PFSK-1 (cell line): Measurements from ENCODE around the gene TMEM42.

Experiments
- POLR2AphosphoS5 ChIP-seq: IDR thresholded peaks from 2 replicates; pipeline ENCODE4 v1.6.1; 2012; ENCODE audit warnings: low read depth, mild to moderate bottlenecking, control low read depth, low read length, moderate library complexity
- REST ChIP-seq, 2 experiments: IDR thresholded peaks; 2 replicates each; pipeline versions ENCODE4 v1.6.1 to v1.8.0; 2011 to 2012; ENCODE audit warnings: low read depth in 2 of 2, low read length in 2 of 2, control low read depth in 1 of 2, inconsistent platforms in 1 of 2, mild to moderate bottlenecking in 1 of 2, moderate library complexity in 1 of 2; ENCODE audit not compliant: insufficient read depth in 1 of 2
- SIN3A ChIP-seq: IDR thresholded peaks from 2 replicates; pipeline ENCODE4 v1.6.1; 2012; ENCODE audit warnings: mild to moderate bottlenecking, low read length, moderate library complexity, borderline replicate concordance; ENCODE audit not compliant: insufficient read depth
- TAF1 ChIP-seq: IDR thresholded peaks from 2 replicates; pipeline ENCODE4 v1.6.1; 2012; ENCODE audit warnings: low read length, control low read depth, borderline replicate concordance; ENCODE audit not compliant: insufficient read depth

- TF ChIP-seq POLR2AphosphoS5: no peak
- no peak for TF ChIP-seq TAF1
- TF ChIP-seq SIN3A: no peak
- TF ChIP-seq REST (IDR thresholded peaks at IDR 0.05; ENCODE audit: insufficient read depth in 1 of 2, low read depth in 2 of 2, low read length in 2 of 2): no peak
Observed at GRCh38 chr3:44892689-44893088, 31.0 kb downstream of the TMEM42 start.
